Measurements from ENCODE around the gene SPNS1.
"Not testable (repeated sequence)": the region's sequence is repeated elsewhere in the genome, so short reads cannot be mapped to it uniquely, and the experiment has no call there.

Gene SPNS1

GRCh38 chr16:28987170-28987853 lies 12.7 kb downstream of the SPNS1 start:
- in situ Hi-C loops (cut with HindIII; ENCODE audit: low sequenced_read_pairs) = no loop called here

GRCh38 chr16:28989363-28989762 lies 14.8 kb downstream of the SPNS1 start:
- in situ Hi-C loops (cut with HindIII; ENCODE audit: low sequenced_read_pairs) = no loop called here

GRCh38 chr16:28990375-28991040 lies 15.9 kb downstream of the SPNS1 start:
- in situ Hi-C loops (cut with HindIII; ENCODE audit: low sequenced_read_pairs) = no loop called here

GRCh38 chr16:28991687-28992086 lies 17.1 kb downstream of the SPNS1 start:
- in situ Hi-C loops (cut with HindIII; ENCODE audit: low sequenced_read_pairs) = no loop called here

- in situ Hi-C loops (cut with HindIII; ENCODE audit: low sequenced_read_pairs) = no loop called here
Measured at GRCh38 chr16:28992496-28992895, 17.9 kb downstream of the SPNS1 start.

- in situ Hi-C loops (cut with HindIII; ENCODE audit: low sequenced_read_pairs) = no loop called here
Measured at GRCh38 chr16:28998837-28999236, 24.3 kb downstream of the SPNS1 start.

GRCh38 chr16:28999577-28999976 lies 25.0 kb downstream of the SPNS1 start:
- in situ Hi-C loops (cut with HindIII; ENCODE audit: low sequenced_read_pairs) = no loop called here

- in situ Hi-C loops (cut with HindIII; ENCODE audit: low sequenced_read_pairs) = no loop called here
Measured at GRCh38 chr16:29000019-29000418, 25.4 kb downstream of the SPNS1 start.

- in situ Hi-C loops (cut with HindIII; ENCODE audit: low sequenced_read_pairs) = not testable (repeated sequence)
Measured at GRCh38 chr16:29004496-29005139, 30.0 kb downstream of the SPNS1 start.

GRCh38 chr16:29007730-29008593 lies 33.4 kb downstream of the SPNS1 start:
- in situ Hi-C loops (cut with HindIII; ENCODE audit: low sequenced_read_pairs) = no loop called here

- in situ Hi-C loops (cut with HindIII; ENCODE audit: low sequenced_read_pairs) = no loop called here
Measured at GRCh38 chr16:29009050-29009837, 34.7 kb downstream of the SPNS1 start.

- in situ Hi-C loops (cut with HindIII; ENCODE audit: low sequenced_read_pairs) = no loop called here
Measured at GRCh38 chr16:29009838-29010166, 35.2 kb downstream of the SPNS1 start.

GRCh38 chr16:29011112-29011511 lies 36.5 kb downstream of the SPNS1 start:
- in situ Hi-C loops (cut with HindIII; ENCODE audit: low sequenced_read_pairs) = no loop called here

- in situ Hi-C loops (cut with HindIII; ENCODE audit: low sequenced_read_pairs) = no loop called here
Measured at GRCh38 chr16:29011851-29012250, 37.3 kb downstream of the SPNS1 start.

GRCh38 chr16:29012913-29013553 lies 38.5 kb downstream of the SPNS1 start:
- in situ Hi-C loops (cut with HindIII; ENCODE audit: low sequenced_read_pairs) = no loop called here

- in situ Hi-C loops (cut with HindIII; ENCODE audit: low sequenced_read_pairs) = no loop called here
Measured at GRCh38 chr16:29014561-29015069, 40.0 kb downstream of the SPNS1 start.

GRCh38 chr16:29022196-29022595 lies 47.6 kb downstream of the SPNS1 start:
- in situ Hi-C loops (cut with HindIII; ENCODE audit: low sequenced_read_pairs) = no loop called here

GRCh38 chr16:29023279-29024277 lies 49.0 kb downstream of the SPNS1 start:
- in situ Hi-C loops (cut with HindIII; ENCODE audit: low sequenced_read_pairs) = no loop called here

- in situ Hi-C loops (cut with HindIII; ENCODE audit: low sequenced_read_pairs) = no loop called here
Measured at GRCh38 chr16:29024278-29024677, 49.7 kb downstream of the SPNS1 start.

Measured in DLD1 (cell line).